ELR (cell line): ENCODE measurements around the gene MYOF.
A peak's percentile ranks its signal among the peaks of the same experiment; 100 is the strongest.
"Not testable (repeated sequence)": the region's sequence is repeated elsewhere in the genome, so short reads cannot be mapped to it uniquely, and the experiment has no call there.

ENCODE experiments used
- DNase-seq: peaks from one replicate; pipeline ENCODE4 v3.0.0-alpha.2; 2015; ENCODE audit warnings: low read depth

Gene MYOF

DNA sequence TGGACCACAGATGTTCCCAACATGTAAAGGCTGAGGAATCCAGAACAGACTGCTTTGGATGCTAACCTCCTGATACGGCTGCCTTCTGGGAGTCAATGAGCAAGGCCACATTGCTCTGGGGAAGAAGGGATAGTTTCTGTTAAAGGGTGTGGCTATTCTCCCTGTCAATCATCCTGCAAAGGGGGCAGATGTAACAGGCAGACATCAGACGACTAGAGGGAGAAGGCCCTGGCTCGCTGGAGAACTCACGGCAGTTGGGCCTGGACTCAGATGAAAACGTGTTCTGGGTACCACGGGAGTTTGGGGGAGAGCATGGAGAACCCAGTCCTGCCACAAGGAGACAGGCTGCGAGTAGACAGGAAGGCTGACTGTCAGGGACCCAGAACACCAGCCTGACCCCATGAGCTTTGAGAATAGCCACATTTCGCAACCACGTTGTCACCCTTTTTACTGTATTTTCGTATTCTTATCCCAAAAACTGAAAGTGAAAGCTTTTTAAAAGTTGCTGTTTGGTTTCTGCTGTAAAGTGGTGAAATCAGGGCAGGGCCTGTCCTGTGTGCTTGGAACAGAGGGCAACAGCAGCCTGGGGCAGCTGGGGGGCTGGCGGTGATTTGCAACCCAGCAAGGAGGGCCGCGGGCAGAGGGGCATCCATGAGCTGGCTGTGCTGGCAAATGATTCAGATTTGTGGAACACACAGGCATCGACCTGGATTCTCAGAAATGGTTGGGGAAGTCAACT, 95.3 kb downstream of the MYOF start:
- peak; percentile 39 for DNase-seq

DNA sequence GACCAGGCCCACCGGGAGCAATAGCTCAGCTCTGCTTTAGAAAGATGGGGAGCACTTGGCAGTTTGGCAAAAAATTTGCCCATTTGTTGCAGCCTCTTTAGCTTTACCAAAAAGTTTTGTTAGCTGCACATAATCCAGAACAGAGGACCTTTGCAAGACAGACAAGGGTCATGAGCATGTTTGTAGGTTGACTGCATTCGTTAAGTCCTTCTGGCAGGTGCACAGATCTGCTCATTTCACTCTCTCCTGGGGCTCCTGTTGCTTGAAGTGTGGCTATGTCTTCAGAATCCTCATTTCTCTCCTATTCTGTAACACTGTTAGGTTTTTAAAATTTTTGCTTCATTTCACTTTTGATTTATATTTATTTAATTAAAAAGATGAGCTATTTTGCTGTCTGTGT, 96.8 kb downstream of the MYOF start:
- no peak for DNase-seq

DNA sequence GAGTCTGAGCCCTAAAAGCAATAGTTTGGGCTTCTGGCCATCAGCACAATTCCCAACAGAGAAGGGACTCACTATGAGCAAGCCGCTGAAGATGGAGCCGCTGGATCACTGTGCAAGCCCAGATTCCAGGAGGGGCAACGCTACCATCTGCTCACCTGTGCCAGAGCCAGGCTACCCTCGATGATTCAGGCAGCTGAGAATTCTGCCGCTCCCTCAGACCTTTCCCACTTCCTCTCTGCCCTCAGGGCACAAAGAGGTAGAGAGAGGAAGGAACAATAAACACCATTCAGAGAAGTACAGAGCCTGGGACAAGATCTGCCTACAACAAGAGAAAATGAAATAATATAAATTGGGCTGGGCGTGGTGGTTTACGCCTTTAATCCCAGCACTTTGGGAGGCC, 98.1 kb downstream of the MYOF start:
- DNase-seq, result peak; percentile 96

DNA sequence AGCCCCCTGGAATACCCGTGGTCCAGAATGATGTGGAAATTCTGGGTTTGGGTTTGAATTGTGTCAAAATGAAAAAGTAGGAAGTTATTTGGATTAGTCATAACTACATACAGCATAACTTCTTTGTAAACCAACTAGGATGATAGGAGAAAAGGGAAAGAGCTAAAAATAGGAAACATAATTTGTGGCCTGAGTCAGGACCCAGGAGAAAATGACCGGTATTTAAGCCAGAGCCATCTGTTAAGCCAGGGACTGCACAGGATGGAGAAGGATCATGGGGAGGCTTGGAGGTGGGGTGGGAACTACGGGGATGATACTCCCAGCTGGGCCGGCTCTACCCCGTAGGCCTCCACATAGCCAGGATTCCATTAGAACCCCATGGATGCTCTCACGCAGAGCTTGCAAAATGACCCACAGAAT, 98.6 kb downstream of the MYOF start:
- peak; percentile 92 for DNase-seq

DNA sequence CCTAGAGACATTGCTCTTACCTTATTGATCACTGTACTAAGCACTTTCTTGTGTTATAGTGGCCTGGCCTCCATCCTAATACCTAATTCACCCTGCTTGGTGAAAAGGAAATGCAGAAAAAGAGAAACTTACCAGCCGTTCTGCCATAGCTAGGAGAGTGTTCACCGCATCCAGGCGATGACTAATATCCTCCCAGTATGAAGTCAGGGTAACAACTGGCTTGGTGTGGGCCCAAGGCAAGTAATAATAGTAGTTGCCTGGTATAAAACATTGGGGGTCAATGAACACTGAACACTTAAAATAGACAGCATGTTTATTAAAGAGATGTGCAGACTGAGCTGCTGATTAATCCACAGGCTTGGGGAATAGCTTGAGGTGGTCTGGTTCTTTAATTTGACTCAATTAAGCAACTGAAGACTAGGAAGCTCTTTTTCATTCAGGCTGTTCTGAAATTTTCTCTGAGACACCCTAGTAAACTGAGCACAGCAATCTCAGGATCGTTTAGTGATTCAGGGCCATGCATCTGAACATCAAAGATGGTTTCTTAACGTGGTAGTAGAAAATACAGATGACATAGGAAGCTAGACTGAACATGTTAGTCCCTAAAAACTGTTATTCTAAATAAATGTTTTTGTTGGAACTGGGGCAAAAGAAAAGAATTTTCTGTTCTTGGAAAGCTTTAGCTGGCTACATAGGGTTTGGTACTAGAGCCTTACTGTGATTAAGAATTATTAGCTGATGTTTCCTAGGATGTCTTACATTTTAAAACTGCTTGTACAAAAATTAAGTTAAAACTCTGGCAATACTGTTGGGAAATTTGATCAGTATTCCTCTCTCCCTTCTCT, 102.2 kb downstream of the MYOF start:
- peak; percentile 90 for DNase-seq

DNA sequence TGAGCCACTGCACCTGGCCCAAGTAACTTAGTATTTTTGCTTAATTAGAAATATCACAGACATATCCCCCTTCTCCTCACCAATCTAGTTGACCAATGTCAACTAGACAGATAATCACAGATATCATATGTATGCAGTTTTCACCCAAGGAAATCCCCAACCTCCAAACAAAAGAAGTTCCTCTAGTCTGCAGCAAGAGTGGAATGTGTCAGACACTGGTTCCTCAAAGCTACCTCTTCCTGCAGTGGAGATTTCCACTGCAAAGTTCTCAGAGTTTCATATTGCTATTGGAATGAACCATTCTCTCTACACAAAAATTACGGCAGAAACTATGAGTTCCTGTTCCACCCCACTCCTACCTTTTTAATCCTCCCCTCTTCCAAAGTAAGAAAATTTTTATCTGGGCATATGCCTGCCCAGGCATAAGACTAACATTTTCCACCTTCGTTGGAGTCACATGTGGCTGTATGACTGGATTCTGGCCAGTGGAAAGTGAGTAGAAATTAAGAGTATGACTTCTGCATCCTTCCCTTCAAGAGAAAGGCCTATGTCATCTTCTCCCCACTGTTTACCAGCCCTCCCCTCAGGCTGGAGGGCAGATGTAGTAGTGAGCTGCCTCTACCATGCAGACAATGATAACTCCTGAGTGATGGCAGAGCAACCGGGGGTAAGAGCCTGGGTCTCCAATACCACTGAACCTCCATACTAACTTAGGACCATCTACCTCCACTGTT, 103.0 kb downstream of the MYOF start:
- DNase-seq, result peak; percentile 39

DNA sequence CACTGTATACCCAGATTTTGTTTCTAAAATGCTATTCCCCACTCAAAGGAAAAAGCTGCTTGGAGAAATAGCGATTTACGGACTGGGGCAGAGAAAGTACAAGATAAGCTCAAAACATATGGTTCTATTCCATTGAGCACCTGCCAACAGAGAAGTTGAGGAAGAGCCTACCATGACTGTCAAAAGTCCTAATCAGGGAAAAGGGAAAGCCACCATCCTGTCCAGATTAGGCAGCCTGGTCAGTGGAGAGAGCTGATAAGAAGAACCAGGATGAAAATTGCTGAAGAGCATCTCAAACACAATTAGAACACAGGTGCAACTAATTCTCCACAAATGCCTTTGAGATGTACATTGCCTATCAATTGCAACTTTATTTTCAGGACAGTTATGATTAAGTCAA, 104.1 kb downstream of the MYOF start:
- DNase-seq, result no peak

DNA sequence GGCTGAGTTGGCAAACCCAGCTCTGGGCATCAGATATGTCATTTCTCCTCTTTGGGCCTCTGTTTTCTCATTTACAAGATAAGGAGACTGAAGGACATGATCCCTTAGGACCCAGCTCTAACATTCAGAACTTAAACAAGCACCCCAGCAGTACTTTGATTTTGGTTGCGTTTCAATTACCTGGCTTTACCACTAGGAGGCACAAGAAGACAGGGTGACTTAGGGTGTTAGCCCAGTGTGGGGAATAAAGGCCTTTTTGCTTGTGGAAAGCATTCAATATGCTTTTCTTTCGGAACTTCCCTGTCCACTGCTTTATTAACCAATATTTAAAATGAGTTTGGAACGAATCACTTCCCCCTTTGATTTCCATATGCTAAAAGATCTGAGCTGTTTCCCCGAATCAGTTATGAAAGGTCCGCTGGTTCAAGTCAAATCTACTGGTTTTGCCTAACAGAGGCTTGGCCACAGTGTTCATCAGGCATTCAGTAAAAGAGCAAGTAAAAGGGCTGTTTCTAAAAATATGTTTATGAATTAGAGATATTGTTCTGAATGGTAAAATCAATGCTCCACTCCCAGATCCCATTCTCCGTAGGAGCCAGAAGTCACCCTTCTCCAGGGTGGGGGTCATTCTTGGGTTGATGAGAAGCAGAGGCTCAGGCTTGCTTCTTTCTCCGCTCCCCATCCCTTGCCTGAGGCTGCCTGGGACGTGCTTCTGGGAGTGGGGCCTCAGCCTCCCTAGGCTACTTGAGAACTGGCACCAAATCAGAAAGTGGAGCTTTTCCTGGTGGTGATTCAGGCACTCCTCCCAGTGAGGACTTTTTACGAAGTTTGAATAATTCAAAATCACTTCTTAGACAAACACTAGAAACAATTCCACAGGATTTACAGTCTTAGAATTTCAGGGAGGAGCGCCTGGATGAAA, 105.5 kb downstream of the MYOF start:
- peak; percentile 90 for DNase-seq

DNA sequence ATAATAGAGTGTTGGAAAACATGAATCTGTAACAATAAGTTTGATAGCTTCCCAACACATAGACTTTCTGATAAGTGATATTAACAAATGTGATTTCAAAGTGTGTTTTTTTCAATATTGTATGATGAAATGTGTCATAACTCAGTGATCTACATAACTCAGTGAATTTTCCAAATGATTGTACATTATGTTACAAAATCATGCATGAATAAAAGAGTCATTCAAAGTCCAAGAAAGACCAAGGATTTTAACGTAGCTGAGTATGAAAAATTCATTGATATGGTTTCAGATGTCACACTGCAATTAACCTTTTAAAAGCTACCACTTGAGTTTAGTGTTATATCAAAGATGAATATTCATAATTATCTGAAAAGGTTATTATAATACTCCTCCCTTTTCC, 111.2 kb downstream of the MYOF start:
- no peak for DNase-seq

DNA sequence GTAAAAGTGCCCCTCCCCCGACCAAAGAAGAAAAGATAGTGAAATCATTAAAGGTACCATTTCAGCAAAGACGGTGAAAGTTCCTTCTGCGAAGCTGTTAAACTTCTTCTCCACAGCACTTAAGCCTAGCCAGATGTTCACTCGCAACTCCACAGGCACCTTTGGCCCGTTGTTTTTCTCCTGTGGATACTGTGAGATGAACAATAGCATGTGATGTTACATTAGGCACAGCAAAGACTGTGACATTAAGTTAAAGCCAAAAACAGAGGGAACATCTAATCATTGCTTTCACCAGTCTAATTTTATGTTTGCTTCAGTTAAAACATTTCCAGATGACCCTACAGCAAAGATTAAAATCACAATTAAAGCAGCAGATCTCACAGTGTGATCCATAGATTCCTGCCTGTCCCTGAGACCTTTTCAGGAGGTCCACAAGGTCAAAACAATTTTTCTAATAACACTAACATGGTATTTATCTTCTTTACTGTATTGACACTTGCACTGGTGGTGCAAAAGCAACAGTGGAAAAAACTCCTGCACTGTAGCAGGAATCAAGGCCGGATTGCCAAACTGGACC, 112.5 kb downstream of the MYOF start:
- no peak for DNase-seq

DNA sequence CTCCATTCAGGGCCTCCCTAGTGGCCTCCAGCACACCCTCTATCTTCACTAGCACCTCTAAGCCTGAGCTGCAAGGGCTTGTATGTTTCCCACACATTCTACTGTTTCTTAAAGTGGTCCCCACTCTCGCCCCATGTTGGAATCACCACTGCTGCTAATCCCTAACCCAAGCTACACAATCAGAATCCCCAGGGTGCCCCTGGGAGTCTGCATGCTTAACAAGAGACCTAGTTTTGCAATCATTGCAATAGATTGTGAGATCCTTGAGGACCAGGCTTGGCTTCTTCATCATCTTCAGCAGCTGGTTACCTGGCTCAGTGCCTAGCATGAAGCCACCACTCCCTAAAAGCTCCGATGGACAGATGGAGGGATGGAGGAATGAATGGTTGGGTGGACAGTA, 113.9 kb downstream of the MYOF start:
- no peak for DNase-seq

DNA sequence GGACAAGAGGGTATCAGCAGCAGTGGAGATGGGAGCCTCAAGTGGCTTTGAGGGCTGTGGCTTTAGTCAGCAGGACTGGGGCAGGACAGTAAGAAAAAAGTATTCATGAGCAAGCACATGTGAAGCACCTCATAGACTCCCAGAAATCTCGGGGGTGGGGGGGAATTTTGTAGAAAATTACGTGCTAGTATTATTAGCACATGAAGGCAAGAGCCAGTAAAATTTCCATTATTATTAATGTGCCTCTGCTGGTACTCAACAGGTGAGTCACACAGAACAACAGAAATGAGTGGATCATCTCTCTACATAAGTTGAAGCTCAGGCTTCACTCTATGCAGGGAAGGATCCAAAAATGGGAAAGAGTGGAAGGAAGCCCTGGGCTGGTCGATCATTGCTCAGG, 114.5 kb downstream of the MYOF start:
- no peak for DNase-seq

DNA sequence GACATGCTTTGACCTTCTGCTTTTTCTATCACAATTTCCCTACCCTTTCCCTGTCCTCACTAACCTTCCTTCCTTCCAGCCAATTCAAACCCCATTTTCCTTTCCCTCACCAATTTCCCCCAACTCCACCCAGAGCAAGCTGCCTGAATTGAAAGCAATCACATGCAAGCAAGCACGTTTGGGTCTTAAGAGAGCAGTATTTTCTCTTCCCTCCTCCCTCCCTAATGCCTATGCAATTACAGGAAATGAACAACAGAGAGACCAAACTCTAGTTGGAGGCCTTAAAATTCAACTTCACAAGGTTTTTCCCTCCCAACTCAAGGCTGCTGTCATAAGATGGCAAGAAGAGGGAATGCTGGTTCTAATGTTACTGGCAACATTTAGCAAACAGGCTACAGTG, 117.2 kb downstream of the MYOF start:
- no peak for DNase-seq

DNA sequence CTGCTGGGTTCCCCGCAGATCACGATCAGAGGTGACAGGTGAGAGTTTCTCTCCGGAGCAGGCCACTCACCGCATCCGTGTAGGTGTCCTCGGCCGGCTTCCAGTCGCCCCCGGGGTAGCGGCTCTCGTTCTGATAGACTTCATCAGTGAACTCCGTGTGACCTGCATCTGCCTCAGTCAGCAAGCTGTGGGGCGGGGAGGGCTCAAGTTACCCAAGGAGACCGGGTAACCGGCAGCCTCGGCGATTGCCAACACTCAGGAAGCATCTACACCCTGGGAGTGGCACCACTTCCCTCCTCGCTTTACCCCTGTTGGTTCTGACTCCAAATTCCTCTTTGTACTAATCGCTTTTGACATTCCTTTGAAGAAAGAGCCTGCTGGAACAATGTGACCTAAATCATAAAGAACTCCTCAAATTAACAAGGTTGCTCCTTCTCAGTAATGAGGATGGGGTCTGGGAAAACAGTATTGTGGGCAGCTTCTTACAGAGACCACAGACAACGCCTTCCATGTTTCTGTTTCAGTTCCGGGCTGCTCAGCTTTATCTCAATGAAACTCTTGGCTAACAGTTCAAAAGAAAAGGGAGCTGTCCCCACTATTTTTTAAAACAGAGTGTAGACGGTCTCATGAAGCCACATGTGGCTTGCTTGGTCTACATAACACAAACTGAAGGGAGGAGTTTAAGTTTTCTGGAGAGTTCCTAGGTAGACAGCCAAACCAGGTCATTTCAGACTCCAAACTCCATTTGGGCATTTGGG, 118.1 kb downstream of the MYOF start:
- no peak for DNase-seq

DNA sequence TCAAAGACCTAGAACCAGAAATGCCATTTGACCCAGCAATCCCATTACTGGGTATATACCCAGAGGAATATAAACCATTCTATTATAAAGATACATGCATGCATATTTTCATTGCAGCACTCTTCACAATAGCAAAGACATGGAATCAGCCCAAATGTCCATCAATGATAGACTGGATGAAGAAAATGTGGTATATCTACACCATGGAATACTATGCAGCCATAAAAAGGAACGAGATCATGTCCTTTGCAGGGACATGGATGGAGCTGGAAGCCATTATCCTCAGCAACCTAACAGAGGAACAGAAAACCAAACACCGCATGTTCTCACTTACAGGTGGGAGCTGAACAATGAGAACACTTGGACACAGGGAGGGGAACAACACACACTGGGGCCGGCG, 123.7 kb downstream of the MYOF start:
- not testable (repeated sequence) for DNase-seq

DNA sequence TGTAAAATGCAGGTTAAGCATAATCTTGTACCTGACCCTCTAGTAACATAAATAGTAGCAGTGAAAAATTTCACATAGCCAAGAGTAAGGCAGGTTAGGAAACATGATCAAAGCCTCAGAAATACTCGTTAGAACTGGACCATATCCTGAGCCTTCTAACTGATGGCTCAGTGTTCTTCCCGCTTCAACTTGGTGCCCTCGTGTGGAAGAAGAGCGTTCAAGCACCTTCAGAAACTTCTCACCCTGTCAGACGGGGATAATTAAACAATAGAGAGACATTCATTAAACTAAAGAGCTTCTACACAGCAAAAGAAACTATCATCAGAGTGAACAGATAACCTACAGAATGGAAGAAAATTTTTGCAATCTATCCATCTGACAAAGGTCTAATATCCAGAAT, 124.5 kb downstream of the MYOF start:
- peak; percentile 58 for DNase-seq

DNA sequence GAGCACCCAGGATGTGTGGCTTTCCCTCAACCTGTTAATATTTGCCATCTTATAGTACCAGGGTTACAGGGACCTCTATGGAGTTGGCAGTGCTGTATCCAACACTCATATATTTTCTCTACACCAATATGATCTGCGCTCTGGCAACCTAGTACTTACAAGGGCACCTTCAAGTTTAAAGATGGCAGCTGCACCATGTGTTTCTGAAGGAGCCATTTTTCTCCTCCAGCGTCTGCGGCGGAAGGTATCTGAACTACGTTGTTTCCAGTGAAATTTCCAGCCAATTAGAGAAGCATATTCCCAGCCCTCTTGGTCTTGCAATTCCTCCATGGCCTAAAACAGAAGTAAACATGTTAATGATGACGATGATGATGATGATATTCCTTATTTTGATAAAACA, 125.6 kb downstream of the MYOF start:
- no peak for DNase-seq

DNA sequence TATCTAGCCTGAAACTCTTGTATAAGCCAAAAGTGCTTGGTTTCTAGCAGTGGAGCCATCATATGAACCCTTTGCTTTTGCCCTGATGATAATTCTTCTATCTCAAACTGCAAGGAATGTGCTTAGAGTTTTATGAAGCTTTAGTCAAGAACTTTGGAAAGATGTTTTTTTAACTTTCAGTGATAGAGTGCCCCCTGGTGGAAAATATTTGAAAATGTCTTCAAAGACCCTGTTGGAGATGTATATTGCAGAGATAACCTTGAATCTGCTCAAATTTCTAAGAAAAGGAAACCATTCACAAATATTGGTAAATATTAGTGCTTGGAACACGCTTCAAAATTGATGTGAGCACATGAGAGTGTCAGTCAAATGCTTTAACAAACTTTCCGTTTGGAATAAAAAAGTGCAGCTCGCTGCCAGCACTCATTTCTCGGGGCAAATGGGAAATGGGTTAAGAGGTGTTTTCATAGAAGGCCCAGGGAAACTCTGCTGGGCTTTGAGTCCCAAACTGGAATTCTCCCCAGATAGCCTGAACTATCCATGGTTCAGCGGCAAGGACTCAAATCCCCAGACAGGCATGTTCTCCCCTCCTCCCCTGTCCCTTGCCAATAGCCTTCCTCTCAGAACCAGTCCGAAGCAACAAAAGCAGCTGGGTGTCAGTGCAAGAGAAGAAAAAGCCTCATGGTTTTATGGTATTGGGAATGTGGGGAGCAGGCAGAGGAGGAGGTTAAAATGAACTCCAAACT, 129.3 kb downstream of the MYOF start:
- peak; percentile 69 for DNase-seq

DNA sequence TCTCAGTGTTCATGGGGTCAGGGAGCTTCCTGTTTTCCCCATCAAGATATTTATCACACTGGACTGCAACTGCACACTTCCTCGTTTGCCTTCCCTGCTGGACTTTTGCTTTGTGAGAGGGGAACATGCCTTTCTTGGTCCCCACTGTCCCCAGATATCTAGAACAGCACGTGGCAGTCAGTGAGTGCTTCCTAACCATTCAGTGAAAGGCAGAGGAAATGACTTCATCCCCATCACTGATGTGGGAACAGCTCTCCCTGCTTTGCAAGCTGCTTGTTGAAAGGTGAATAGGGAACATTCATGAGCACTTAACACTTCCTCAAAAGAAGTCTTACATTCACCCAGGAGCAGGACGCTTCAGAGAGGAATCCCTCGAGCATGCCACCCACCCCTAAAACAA, 135.4 kb downstream of the MYOF start:
- DNase-seq, result peak; percentile 32

DNA sequence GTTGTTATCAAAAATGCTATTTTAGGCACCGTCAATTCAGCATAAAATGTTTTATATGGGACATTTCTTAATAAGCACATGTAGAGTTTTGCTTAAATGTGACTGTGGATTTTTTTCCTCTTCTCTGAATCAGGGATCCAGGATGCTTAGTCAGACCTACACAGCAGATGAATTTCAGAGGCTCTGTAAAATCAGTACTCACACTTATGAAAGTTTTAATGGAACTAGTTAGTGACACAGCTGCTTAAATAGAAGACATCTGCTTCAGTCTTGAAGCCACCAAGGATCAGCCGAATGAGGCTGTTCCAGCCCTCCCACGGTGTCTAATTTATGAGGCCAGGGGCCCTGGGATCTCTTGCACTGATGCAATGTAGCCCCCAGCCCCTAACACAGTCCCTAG, 136.0 kb downstream of the MYOF start:
- DNase-seq, result no peak
